Smooth muscle cell (in vitro differentiated cells): Measurements from ENCODE around the gene LY6G6C. TPM values are rescaled to one million over a fixed set of nuclear protein-coding genes. Genes with fewer than 3 reads are reported as not detected.

ENCODE experiments used
- DNase-seq: peaks from one replicate; lab custom pipeline; 2025; ENCODE audit not compliant: unreplicated experiment; lab: John Stamatoyannopoulos, UW
- H2AFZ ChIP-seq: fragments of 200-600 bp; sonication (generic); 2 replicates; pipeline ENCODE4 v1.6.0; 2016; ENCODE audit warnings: antibody characterized with exemption, low read depth, mild to moderate bottlenecking
- H3F3A ChIP-seq: fragments of 200-600 bp; sonication (generic); 2 replicates; pipeline ENCODE4 v1.6.0; 2017; ENCODE audit warnings: antibody characterized with exemption, low read depth
- H3K27ac ChIP-seq: fragments of 200-600 bp; sonication (generic); 2 replicates; pipeline ENCODE4 v1.5.1; 2016; ENCODE audit warnings: low read depth, mild to moderate bottlenecking
- H3K27me3 ChIP-seq: fragments of 200-600 bp; sonication (generic); 2 replicates; pipeline ENCODE4 v1.6.1; 2016; ENCODE audit warnings: low read depth, mild to moderate bottlenecking
- H3K36me3 ChIP-seq: fragments of 200-600 bp; sonication (generic); 2 replicates; pipeline ENCODE4 v1.5.1; 2016; ENCODE audit warnings: low read depth
- H3K4me1 ChIP-seq: fragments of 200-600 bp; sonication (generic); 2 replicates; pipeline ENCODE4 v1.5.1; 2016; ENCODE audit warnings: low read depth
- H3K4me2 ChIP-seq: fragments of 200-600 bp; sonication (generic); 2 replicates; pipeline ENCODE4 v1.6.0; 2016; ENCODE audit warnings: mild to moderate bottlenecking
- H3K4me3 ChIP-seq: fragments of 200-600 bp; sonication (generic); 2 replicates; pipeline ENCODE4 v1.5.1; 2016; ENCODE audit warnings: mild to moderate bottlenecking
- H3K79me2 ChIP-seq: fragments of 200-600 bp; sonication (generic); 2 replicates; pipeline ENCODE4 v1.6.0; 2016; ENCODE audit warnings: low read depth, mild to moderate bottlenecking
- H3K9ac ChIP-seq: fragments of 200-600 bp; sonication (generic); 2 replicates; pipeline ENCODE4 v1.6.0; 2016; ENCODE audit warnings: low read depth
- H3K9me3 ChIP-seq: fragments of 200-600 bp; sonication (generic); replicated peaks from 2 replicates; pipeline ENCODE4 v1.5.1; 2016; ENCODE audit warnings: low read depth
- H4K20me1 ChIP-seq: fragments of 200-600 bp; sonication (generic); 2 replicates; pipeline ENCODE4 v1.6.0; 2016; ENCODE audit warnings: low read depth
- WGBS: methylation state at CpG from one replicate; pipeline ENCODE4 v1.1.7; 2016; ENCODE audit warnings: low lambda C conversion rate; 5-methylcytosine and 5-hydroxymethylcytosine counted together
- microRNA-seq: library from miRNA; unstranded; fragments of <30 nt; microRNA quantifications from one replicate; pipeline ENCODE4, GENCODE V29; 2016; ENCODE audit warnings: borderline number of aligned reads
- polyA plus RNA-seq: library from polyadenylated mRNA; unstranded; fragments of >200 nt; fragmentation: Nextera tagmentation; extraction: Ambion mirVana; gene quantifications from 2 replicates; pipeline ENCODE4 v1.2.1, GENCODE V29; 2016
- small RNA-seq: library from RNA; depleted of rRNA; stranded (forward); fragments of <200 nt; gene quantifications from one replicate; pipeline ENCODE3, GENCODE V24; 2014
- total RNA-seq: library from RNA; depleted of rRNA; stranded (reverse); fragments of >200 nt; gene quantifications from 2 replicates; pipeline ENCODE4 v1.2.3, GENCODE V29; 2014
- TF ChIP-seq, protein P1 (sequence below): fragments of 200-600 bp; sonication (generic); IDR thresholded peaks from 2 replicates; pipeline ENCODE4 v1.5.1; 2017; ENCODE audit warnings: borderline replicate concordance, mild to moderate bottlenecking, antibody characterized with exemption; ENCODE audit not compliant: insufficient read depth, poor library complexity, severe bottlenecking

Gene LY6G6C
- total and polyA plus RNA-seq, 2 experiments from 2014 or later: 3.8 to 3.9 TPM

- TF ChIP-seq, protein P1, sequence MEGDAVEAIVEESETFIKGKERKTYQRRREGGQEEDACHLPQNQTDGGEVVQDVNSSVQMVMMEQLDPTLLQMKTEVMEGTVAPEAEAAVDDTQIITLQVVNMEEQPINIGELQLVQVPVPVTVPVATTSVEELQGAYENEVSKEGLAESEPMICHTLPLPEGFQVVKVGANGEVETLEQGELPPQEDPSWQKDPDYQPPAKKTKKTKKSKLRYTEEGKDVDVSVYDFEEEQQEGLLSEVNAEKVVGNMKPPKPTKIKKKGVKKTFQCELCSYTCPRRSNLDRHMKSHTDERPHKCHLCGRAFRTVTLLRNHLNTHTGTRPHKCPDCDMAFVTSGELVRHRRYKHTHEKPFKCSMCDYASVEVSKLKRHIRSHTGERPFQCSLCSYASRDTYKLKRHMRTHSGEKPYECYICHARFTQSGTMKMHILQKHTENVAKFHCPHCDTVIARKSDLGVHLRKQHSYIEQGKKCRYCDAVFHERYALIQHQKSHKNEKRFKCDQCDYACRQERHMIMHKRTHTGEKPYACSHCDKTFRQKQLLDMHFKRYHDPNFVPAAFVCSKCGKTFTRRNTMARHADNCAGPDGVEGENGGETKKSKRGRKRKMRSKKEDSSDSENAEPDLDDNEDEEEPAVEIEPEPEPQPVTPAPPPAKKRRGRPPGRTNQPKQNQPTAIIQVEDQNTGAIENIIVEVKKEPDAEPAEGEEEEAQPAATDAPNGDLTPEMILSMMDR: no peak
- DNase-seq: no peak
- Histone ChIP-seq H4K20me1 (no peaks in the 10 kb centered on the region), H3K4me2 (no peak overlapping the region), H3F3A (peaks cover 7% of the 10 kb centered on the region), H2AFZ (no peak overlapping the region), H3K27ac (no peak overlapping the region), H3K9ac (no peak overlapping the region), H3K79me2 (no peaks in the 10 kb centered on the region), H3K27me3 (no peaks in the 10 kb centered on the region), H3K9me3 (no peaks in the 10 kb centered on the region), H3K4me3 (no peak overlapping the region), H3K4me1 (peaks cover 5% of the 10 kb centered on the region), H3K36me3 (no peaks in the 10 kb centered on the region)
- 84% methylated on average over 4 of the region's 4 CpGs for WGBS
Observed at GRCh38 chr6:31676322-31676903, 45.1 kb downstream of the LY6G6C start.

DNA sequence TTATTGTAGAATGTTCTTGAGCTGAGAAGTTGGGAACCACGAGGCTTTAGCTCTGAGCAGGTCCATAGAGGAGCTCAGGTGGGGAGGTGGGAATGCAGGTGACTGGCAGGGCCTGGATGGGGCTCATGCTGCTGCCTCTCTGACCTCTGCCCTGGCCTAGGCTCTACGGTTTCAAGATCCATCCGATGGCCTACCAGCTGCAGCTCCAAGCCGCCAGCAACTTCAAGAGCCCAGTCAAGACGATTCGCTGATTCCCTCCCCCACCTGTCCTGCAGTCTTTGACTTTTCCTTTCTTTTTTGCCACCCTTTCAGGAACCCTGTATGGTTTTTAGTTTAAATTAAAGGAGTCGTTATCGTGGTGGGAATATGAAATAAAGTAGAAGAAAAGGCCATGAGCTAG lies 51.9 kb downstream of the LY6G6C start, which contains the start of gene LY6G5B:
Gene LY6G5B, plus strand, starts transcription at position 301 of the 400 bp plus-strand sequence. CDS start 975 bp downstream, outside the sequence.
- Histone ChIP-seq H3K4me2 (no peak within 1 kb of the TSS), H3K9me3 (no peaks in the 10 kb centered on the region), H3K27me3 (no peaks in the 10 kb centered on the region), H3K79me2 (peaks cover 29% of the 10 kb centered on the region), H3F3A (peaks cover under 1% of the 10 kb centered on the region), H2AFZ (no peak within 1 kb of the TSS), H3K36me3 (no peaks in the 10 kb centered on the region), H3K4me1 (peaks cover 8% of the 10 kb centered on the region), H4K20me1 (peaks cover 3% of the 10 kb centered on the region), H3K27ac (no peak within 1 kb of the TSS), H3K9ac (no peak within 1 kb of the TSS), H3K4me3 (no peak within 1 kb of the TSS)
- no peak for DNase-seq
- WGBS: 94% methylated on average over 8 of the region's 8 CpGs
- TF ChIP-seq, protein P1: no peak

Small RNAs within 50 kb of the gene (microRNA-seq; reads per million reads assigned to microRNA genes)
- 4.7 reads per million for gene MIR4646

Small RNAs within 50 kb of the gene (small RNA-seq; reads per million reads assigned to genes)
- not detected for gene LY6G6D
- gene MIR4646: not detected
- gene MSH5-SAPCD1: not detected
- 0.11 reads per million for gene RNU6-850P
- 0.08 reads per million for gene SAPCD1

Other genes with a start within 250 kb of the LY6G6C start
Only the 30 nearest of the 41 such genes appear.
- gene LTA, start 149.5 kb downstream of the LY6G6C start, total RNA-seq: 1.8 TPM in 1 of 2 replicates, not detected in the other
- 0.74 TPM in 1 of 2 replicates, not detected in the other for gene LTA, start 149.5 kb downstream of the LY6G6C start, polyA plus RNA-seq
- gene TNF, start 146.2 kb downstream of the LY6G6C start, total RNA-seq: 0.94 and 3.0 TPM in 2 replicates
- gene TNF, start 146.2 kb downstream of the LY6G6C start, polyA plus RNA-seq: 1.5 and 2.4 TPM in 2 replicates
- gene LTB, start 139.3 kb downstream of the LY6G6C start, total RNA-seq: 1.5 TPM in 1 of 2 replicates, not detected in the other
- 0.75 and 6.3 TPM in 2 replicates for gene LTB, start 139.3 kb downstream of the LY6G6C start, polyA plus RNA-seq
- gene LST1, start 135.5 kb downstream of the LY6G6C start, total RNA-seq: not detected in 2 replicates
- 1.4 and 1.7 TPM in 2 replicates for gene LST1, start 135.5 kb downstream of the LY6G6C start, polyA plus RNA-seq
- gene NCR3, start 128.7 kb downstream of the LY6G6C start, total RNA-seq: not detected in 2 replicates
- 0.22 and 0.48 TPM in 2 replicates for gene NCR3, start 128.7 kb downstream of the LY6G6C start, polyA plus RNA-seq
- not detected in 2 replicates for gene AIF1, start 106.5 kb downstream of the LY6G6C start, total RNA-seq
- not detected in 2 replicates for gene AIF1, start 106.5 kb downstream of the LY6G6C start, polyA plus RNA-seq
- 44.7 and 47.6 TPM in 2 replicates for gene PRRC2A, start 101.0 kb downstream of the LY6G6C start, total RNA-seq
- 58.0 and 75.3 TPM in 2 replicates for gene PRRC2A, start 101.0 kb downstream of the LY6G6C start, polyA plus RNA-seq
- gene BAG6, start 69.1 kb downstream of the LY6G6C start, total RNA-seq: 75.9 and 123 TPM in 2 replicates
- 74.8 and 85.8 TPM in 2 replicates for gene BAG6, start 69.1 kb downstream of the LY6G6C start, polyA plus RNA-seq
- gene APOM, start 65.9 kb downstream of the LY6G6C start, total RNA-seq: 2.3 and 2.7 TPM in 2 replicates
- 1.1 and 2.7 TPM in 2 replicates for gene APOM, start 65.9 kb downstream of the LY6G6C start, polyA plus RNA-seq
- gene C6orf47, start 61.0 kb downstream of the LY6G6C start, total RNA-seq: 7.1 and 8.9 TPM in 2 replicates
- gene C6orf47, start 61.0 kb downstream of the LY6G6C start, polyA plus RNA-seq: 15.5 and 20.1 TPM in 2 replicates
- gene GPANK1, start 56.7 kb downstream of the LY6G6C start, total RNA-seq: 12.5 and 17.2 TPM in 2 replicates
- gene GPANK1, start 56.7 kb downstream of the LY6G6C start, polyA plus RNA-seq: 19.6 and 20.1 TPM in 2 replicates
- 228 and 313 TPM in 2 replicates for gene CSNK2B, start 55.7 kb downstream of the LY6G6C start, total RNA-seq
- gene CSNK2B, start 55.7 kb downstream of the LY6G6C start, polyA plus RNA-seq: 195 and 226 TPM in 2 replicates
- 1.5 and 7.5 TPM in 2 replicates for gene LY6G5B, start 51.8 kb downstream of the LY6G6C start, total RNA-seq
- 5.6 and 16.2 TPM in 2 replicates for gene LY6G5B, start 51.8 kb downstream of the LY6G6C start, polyA plus RNA-seq
- gene LY6G5C, start 40.7 kb downstream of the LY6G6C start, total RNA-seq: 0.18 and 0.67 TPM in 2 replicates
- 3.8 and 5.2 TPM in 2 replicates for gene LY6G5C, start 40.7 kb downstream of the LY6G6C start, polyA plus RNA-seq
- 24.9 and 32.8 TPM in 2 replicates for gene ABHD16A, start 18.4 kb downstream of the LY6G6C start, total RNA-seq
- 39.9 and 40.5 TPM in 2 replicates for gene ABHD16A, start 18.4 kb downstream of the LY6G6C start, polyA plus RNA-seq
- gene LY6G6F, start 14.9 kb downstream of the LY6G6C start, total RNA-seq: not detected in 2 replicates
- not detected in 2 replicates for gene LY6G6F, start 14.9 kb downstream of the LY6G6C start, polyA plus RNA-seq
- gene LY6G6D, start 6.4 kb downstream of the LY6G6C start, total RNA-seq: not detected in 2 replicates
- gene LY6G6D, start 6.4 kb downstream of the LY6G6C start, polyA plus RNA-seq: not detected in 2 replicates
- 0.09 TPM in 1 of 2 replicates, not detected in the other for gene MPIG6B, start 1.6 kb upstream of the LY6G6C start, total RNA-seq
- gene MPIG6B, start 1.6 kb upstream of the LY6G6C start, polyA plus RNA-seq: 1.1 TPM in 1 of 2 replicates, not detected in the other
- 62.9 and 104 TPM in 2 replicates for gene DDAH2, start 7.6 kb upstream of the LY6G6C start, total RNA-seq
- 122 and 134 TPM in 2 replicates for gene DDAH2, start 7.6 kb upstream of the LY6G6C start, polyA plus RNA-seq
- gene CLIC1, start 14.8 kb upstream of the LY6G6C start, total RNA-seq: 373 and 417 TPM in 2 replicates
- gene CLIC1, start 14.8 kb upstream of the LY6G6C start, polyA plus RNA-seq: 610 and 628 TPM in 2 replicates
- 10.6 and 15.4 TPM in 2 replicates for gene MSH5, start 18.3 kb upstream of the LY6G6C start, total RNA-seq
- 4.7 and 10.5 TPM in 2 replicates for gene MSH5, start 18.3 kb upstream of the LY6G6C start, polyA plus RNA-seq
- not detected in 2 replicates for gene SAPCD1, start 40.9 kb upstream of the LY6G6C start, total RNA-seq
- 1.4 and 1.8 TPM in 2 replicates for gene SAPCD1, start 40.9 kb upstream of the LY6G6C start, polyA plus RNA-seq
- gene VWA7, start 55.6 kb upstream of the LY6G6C start, total RNA-seq: 0.22 and 0.58 TPM in 2 replicates
- 0.08 and 0.28 TPM in 2 replicates for gene VWA7, start 55.6 kb upstream of the LY6G6C start, polyA plus RNA-seq
- gene VARS1, start 74.0 kb upstream of the LY6G6C start, total RNA-seq: 31.9 and 60.8 TPM in 2 replicates
- 76.9 and 80.8 TPM in 2 replicates for gene VARS1, start 74.0 kb upstream of the LY6G6C start, polyA plus RNA-seq
- gene LSM2, start 85.2 kb upstream of the LY6G6C start, total RNA-seq: 62.0 and 91.2 TPM in 2 replicates
- gene LSM2, start 85.2 kb upstream of the LY6G6C start, polyA plus RNA-seq: 73.6 and 81.6 TPM in 2 replicates
- gene HSPA1L, start 93.5 kb upstream of the LY6G6C start, total RNA-seq: 0.63 and 0.94 TPM in 2 replicates
- 0.19 and 1.0 TPM in 2 replicates for gene HSPA1L, start 93.5 kb upstream of the LY6G6C start, polyA plus RNA-seq
- gene HSPA1A, start 93.8 kb upstream of the LY6G6C start, total RNA-seq: 52.6 and 59.5 TPM in 2 replicates
- 61.2 and 71.6 TPM in 2 replicates for gene HSPA1A, start 93.8 kb upstream of the LY6G6C start, polyA plus RNA-seq
- gene HSPA1B, start 106.0 kb upstream of the LY6G6C start, total RNA-seq: 33.6 and 43.1 TPM in 2 replicates
- gene HSPA1B, start 106.0 kb upstream of the LY6G6C start, polyA plus RNA-seq: 30.7 and 36.7 TPM in 2 replicates
- 40.0 and 47.5 TPM in 2 replicates for gene NEU1, start 141.1 kb upstream of the LY6G6C start, total RNA-seq
- gene NEU1, start 141.1 kb upstream of the LY6G6C start, polyA plus RNA-seq: 52.1 and 52.7 TPM in 2 replicates
- 0.72 and 0.85 TPM in 2 replicates for gene SLC44A4, start 157.3 kb upstream of the LY6G6C start, total RNA-seq
- 0.30 and 0.52 TPM in 2 replicates for gene SLC44A4, start 157.3 kb upstream of the LY6G6C start, polyA plus RNA-seq